IPS DF 6.9 (cell line): ENCODE measurements around the gene IMPG2.

Experiments
- DNase-seq: peaks from one replicate; pipeline ENCODE4 v3.0.0-alpha.2; 2013; ENCODE audit warnings: low read depth, low spot score
- H3K27ac ChIP-seq: one replicate; pipeline ENCODE4 v1.5.1; 2013; ENCODE audit warnings: low read length, control low read depth
- H3K27me3 ChIP-seq: 2 replicates; pipeline ENCODE4 v1.6.1; 2013; ENCODE audit warnings: mild to moderate bottlenecking, low read length; ENCODE audit not compliant: control insufficient read depth, insufficient read depth
- H3K36me3 ChIP-seq: 2 replicates; pipeline ENCODE4 v1.6.1; 2013; ENCODE audit warnings: low read length; ENCODE audit not compliant: control insufficient read depth, insufficient read depth
- H3K4me1 ChIP-seq: 2 replicates; pipeline ENCODE4 v1.6.1; 2013; ENCODE audit warnings: low read length; ENCODE audit not compliant: control insufficient read depth, insufficient read depth
- H3K4me3 ChIP-seq: 2 replicates; pipeline ENCODE4 v1.5.1; 2013; ENCODE audit warnings: mild to moderate bottlenecking, low read length
- H3K9me3 ChIP-seq: 2 replicates; pipeline ENCODE4 v1.6.1; 2013; ENCODE audit warnings: low read length, inconsistent platforms; ENCODE audit not compliant: control insufficient read depth, insufficient read depth
- WGBS: extraction: QIAGEN DNeasy Blood & Tissue Kit; methylation state at CpG from one replicate; pipeline ENCODE4 v1.1.7; 2013; ENCODE audit warnings: mixed read lengths, missing lambda C conversion rate; ENCODE audit not compliant: insufficient read length, insufficient coverage; 5-methylcytosine and 5-hydroxymethylcytosine counted together

The IMPG2 gene

GRCh38 chr3:101320475-101320874, at the start of gene IMPG2:
Gene IMPG2 (minus strand): TSS chr3:101320575. CDS start chr3:101320372, 203 bp downstream.
- Histone ChIP-seq H3K36me3 (no peaks in the 10 kb centered on the region), H3K9me3 (no peaks in the 10 kb centered on the region), H3K4me1 (no peaks in the 10 kb centered on the region), H3K4me3 (no peak within 1 kb of the TSS), H3K27ac (no peak within 1 kb of the TSS), H3K27me3 (no peaks in the 10 kb centered on the region)
- no CpG with 5 or more reads among the region's 2 CpGs for WGBS
- no peak for DNase-seq

- no peak for DNase-seq
- no peaks in the 10 kb centered on the region for H3K9me3 ChIP-seq
- H3K27me3 ChIP-seq, result no peaks in the 10 kb centered on the region
- no CpG with 5 or more reads among the region's 2 CpGs for WGBS
- no peaks in the 10 kb centered on the region for H3K36me3 ChIP-seq
- H3K27ac ChIP-seq, result no peak overlapping the region
- H3K4me3 ChIP-seq, result no peak overlapping the region
- H3K4me1 ChIP-seq, result no peaks in the 10 kb centered on the region
These were observed 42.0 kb upstream of the IMPG2 start for GRCh38 chr3:101362406-101362805.

GRCh38 chr3:101351829-101352228, 31.5 kb upstream of the IMPG2 start:
- Histone ChIP-seq H3K9me3 (no peaks in the 10 kb centered on the region), H3K36me3 (no peaks in the 10 kb centered on the region), H3K27ac (no peak overlapping the region), H3K4me3 (no peak overlapping the region), H3K4me1 (no peaks in the 10 kb centered on the region), H3K27me3 (no peaks in the 10 kb centered on the region)
- WGBS, result no CpG with 5 or more reads among the region's 1 CpG
- DNase-seq, result no peak

GRCh38 chr3:101340591-101340990, 20.2 kb upstream of the IMPG2 start:
- no peaks in the 10 kb centered on the region for H3K4me1 ChIP-seq
- no peak overlapping the region for H3K27ac ChIP-seq
- no peak overlapping the region for H3K4me3 ChIP-seq
- no peaks in the 10 kb centered on the region for H3K9me3 ChIP-seq
- no peaks in the 10 kb centered on the region for H3K36me3 ChIP-seq
- no CpG with 5 or more reads among the region's 2 CpGs for WGBS
- no peak for DNase-seq
- no peaks in the 10 kb centered on the region for H3K27me3 ChIP-seq

- H3K4me3 ChIP-seq, result no peak overlapping the region
- H3K36me3 ChIP-seq, result no peaks in the 10 kb centered on the region
- no peaks in the 10 kb centered on the region for H3K27me3 ChIP-seq
- no CpG with 5 or more reads among the region's 7 CpGs for WGBS
- no peak for DNase-seq
- H3K4me1 ChIP-seq, result no peaks in the 10 kb centered on the region
- H3K27ac ChIP-seq, result no peak overlapping the region
- H3K9me3 ChIP-seq, result no peaks in the 10 kb centered on the region
These were observed 13.5 kb upstream of the IMPG2 start for GRCh38 chr3:101333883-101334282.

GRCh38 chr3:101329016-101329673, 8.8 kb upstream of the IMPG2 start:
- no CpG with 5 or more reads among the region's 7 CpGs for WGBS
- Histone ChIP-seq H3K4me1 (no peaks in the 10 kb centered on the region), H3K4me3 (no peak overlapping the region), H3K27me3 (no peaks in the 10 kb centered on the region), H3K9me3 (no peaks in the 10 kb centered on the region), H3K27ac (no peak overlapping the region), H3K36me3 (no peaks in the 10 kb centered on the region)
- no peak for DNase-seq

GRCh38 chr3:101325393-101326134, 5.2 kb upstream of the IMPG2 start:
- WGBS, result no CpG with 5 or more reads among the region's 5 CpGs
- Histone ChIP-seq H3K36me3 (no peaks in the 10 kb centered on the region), H3K4me3 (no peak overlapping the region), H3K27ac (no peak overlapping the region), H3K9me3 (no peaks in the 10 kb centered on the region), H3K27me3 (no peaks in the 10 kb centered on the region), H3K4me1 (no peaks in the 10 kb centered on the region)
- no peak for DNase-seq

GRCh38 chr3:101319531-101319930, 844 bp downstream of the IMPG2 start:
- no peaks in the 10 kb centered on the region for H3K36me3 ChIP-seq
- H3K27ac ChIP-seq, result no peak overlapping the region
- H3K27me3 ChIP-seq, result no peaks in the 10 kb centered on the region
- no peak overlapping the region for H3K4me3 ChIP-seq
- no peaks in the 10 kb centered on the region for H3K9me3 ChIP-seq
- WGBS, result no CpG with 5 or more reads among the region's 5 CpGs
- no peak for DNase-seq
- H3K4me1 ChIP-seq, result no peaks in the 10 kb centered on the region

- no peaks in the 10 kb centered on the region for H3K36me3 ChIP-seq
- no CpG with 5 or more reads among the region's 2 CpGs for WGBS
- 0 out of 2 replicates have a peak, but pooled peaks cover 2% of the 10 kb centered on the region for H3K9me3 ChIP-seq
- H3K27me3 ChIP-seq, result no peaks in the 10 kb centered on the region
- no peaks in the 10 kb centered on the region for H3K4me1 ChIP-seq
- no peak overlapping the region for H3K27ac ChIP-seq
- DNase-seq, result no peak
- no peak overlapping the region for H3K4me3 ChIP-seq
These were observed 7.8 kb downstream of the IMPG2 start for GRCh38 chr3:101312545-101312944.

GRCh38 chr3:101311676-101312075, 8.7 kb downstream of the IMPG2 start:
- WGBS, result 100% methylated on average over 1 of the region's 2 CpGs
- no peaks in the 10 kb centered on the region for H3K36me3 ChIP-seq

GRCh38 chr3:101310978-101311375, 9.4 kb downstream of the IMPG2 start:
- 0 out of 2 replicates have a peak, but pooled peaks cover 2% of the 10 kb centered on the region for H3K9me3 ChIP-seq
- no peak for DNase-seq
- H3K4me3 ChIP-seq, result no peak overlapping the region
- no peaks in the 10 kb centered on the region for H3K36me3 ChIP-seq
- no peak overlapping the region for H3K27ac ChIP-seq
- H3K27me3 ChIP-seq, result no peaks in the 10 kb centered on the region
- H3K4me1 ChIP-seq, result no peaks in the 10 kb centered on the region

More at GRCh38 chr3:101311676-101312075, 8.7 kb downstream of the IMPG2 start:
- Histone ChIP-seq H3K4me3 (no peak overlapping the region), H3K4me1 (no peaks in the 10 kb centered on the region), H3K9me3 (0 out of 2 replicates have a peak, but pooled peaks cover 2% of the 10 kb centered on the region), H3K27me3 (no peaks in the 10 kb centered on the region), H3K27ac (no peak overlapping the region)
- DNase-seq, result no peak
